Keratinocyte (primary cell): ENCODE data around the gene PDE11A. TPM values are rescaled to one million over a fixed set of nuclear protein-coding genes. Genes with fewer than 3 reads are reported as not detected.

Experiments
- DNase-seq: peaks from one replicate; pipeline ENCODE4 v3.0.0-alpha.2; 2011; ENCODE audit warnings: low read depth, missing footprints, low spot score
- FAIRE-seq: peaks from 2 replicates; lab custom pipeline; 2011; peaks lifted over from hg19 to GRCh38; lab: Jason Lieb, UNC
- H2AFZ ChIP-seq: 2 replicates; pipeline ENCODE4 v1.6.0; 2012; ENCODE audit warnings: low read length, control low read depth, inconsistent platforms; ENCODE audit not compliant: control insufficient read depth
- H3K27ac ChIP-seq: 2 replicates; pipeline ENCODE4 v1.5.1; 2011; ENCODE audit warnings: low read length; ENCODE audit not compliant: control insufficient read depth, insufficient read depth
- H3K27me3 ChIP-seq: 3 replicates; pipeline ENCODE4 v1.6.0; 2011; ENCODE audit warnings: low read length; ENCODE audit not compliant: control insufficient read depth, insufficient read depth; ENCODE audit errors: extremely low read depth
- H3K36me3 ChIP-seq, 2 experiments: 2 replicates in 1 of 2; 3 replicates in 1 of 2; pipeline ENCODE4 v1.5.1; 2011; ENCODE audit warnings: low read length in 2 of 2, mild to moderate bottlenecking in 1 of 2; ENCODE audit not compliant: control insufficient read depth in 2 of 2, insufficient read depth in 2 of 2; ENCODE audit errors: extremely low read depth in 1 of 2
- H3K4me1 ChIP-seq: 3 replicates; pipeline ENCODE4 v1.5.1; 2011; ENCODE audit warnings: low read length; ENCODE audit not compliant: control insufficient read depth, insufficient read depth; ENCODE audit errors: extremely low read depth
- H3K4me2 ChIP-seq: 3 replicates; pipeline ENCODE4 v1.6.0; 2011; ENCODE audit warnings: low read depth, low read length; ENCODE audit not compliant: control insufficient read depth, insufficient read depth; ENCODE audit errors: extremely low read depth
- H3K4me3 ChIP-seq, 3 experiments: fragments of 200-600 bp in 1 of 3; sonication (generic) in 1 of 3; 2 replicates in 2 of 3; 3 replicates in 1 of 3; pipeline ENCODE4 v1.5.1; 2011 to 2016; ENCODE audit warnings: low read length in 3 of 3, mild to moderate bottlenecking in 3 of 3, control low read depth in 2 of 3, inconsistent platforms in 1 of 3, low read depth in 1 of 3, mixed read lengths in 1 of 3, mixed run types in 1 of 3, moderate library complexity in 1 of 3; ENCODE audit not compliant: control insufficient read depth in 2 of 3, insufficient read depth in 2 of 3; ENCODE audit errors: extremely low read depth in 1 of 3
- H3K79me2 ChIP-seq: 2 replicates; pipeline ENCODE4 v1.6.0; 2012; ENCODE audit warnings: low read length; ENCODE audit not compliant: control insufficient read depth, insufficient read depth
- H3K9ac ChIP-seq: 3 replicates; pipeline ENCODE4 v1.6.0; 2011; ENCODE audit warnings: low read length; ENCODE audit not compliant: control insufficient read depth, insufficient read depth; ENCODE audit errors: extremely low read depth
- H3K9me1 ChIP-seq: 3 replicates; pipeline ENCODE4 v1.6.0; 2011; ENCODE audit warnings: low read length; ENCODE audit not compliant: control insufficient read depth, insufficient read depth; ENCODE audit errors: extremely low read depth
- H3K9me3 ChIP-seq: 2 replicates; pipeline ENCODE4 v1.5.1; 2012; ENCODE audit warnings: low read depth, low read length; ENCODE audit not compliant: control insufficient read depth
- H4K20me1 ChIP-seq: 3 replicates; pipeline ENCODE4 v1.6.0; 2011; ENCODE audit warnings: low read length; ENCODE audit not compliant: control insufficient read depth, insufficient read depth; ENCODE audit errors: extremely low read depth
- EZH2 ChIP-seq: IDR thresholded peaks from one replicate; pipeline ENCODE4 v1.6.1; 2012; ENCODE audit warnings: inconsistent platforms, mild to moderate bottlenecking, low read length, moderate library complexity
- dilution Hi-C: fragments of 300-500 bp; cut with MboI; formaldehyde crosslinking; loops from one replicate; pipeline ENCODE4 v1.7.0; 2020; ENCODE audit warnings: low sequenced_read_pairs; ENCODE audit not compliant: extremely low pct_ligation_motif_present
- polyA plus RNA-seq, 5 experiments: library from polyadenylated mRNA; depleted of rRNA in 3 of 5; stranded (reverse) in 3 of 5; stranded (forward) in 1 of 5; unstranded in 1 of 5; fragments of >200 nt; gene quantifications; 1 replicate in 1 of 5; 2 replicates in 3 of 5; 3 replicates in 1 of 5; pipeline versions ENCODE4 v1.2.1 to v1.2.3, GENCODE V29; 2011 to 2012; ENCODE audit warnings: missing spikeins in 2 of 5, low read depth in 1 of 5, low replicate concordance in 1 of 5
- TF ChIP-seq, protein P1 (sequence below), 3 experiments: IDR thresholded peaks in 1 of 3; conservative IDR thresholded peaks in 1 of 3; optimal IDR thresholded peaks in 1 of 3; 2 replicates in 2 of 3; 3 replicates in 1 of 3; pipeline versions ENCODE3 to v1.5.1; 2011; ENCODE audit warnings: low read length in 3 of 3, mild to moderate bottlenecking in 3 of 3, moderate library complexity in 2 of 3, control low read depth in 1 of 3, inconsistent platforms in 1 of 3; ENCODE audit not compliant: insufficient read depth in 2 of 3; ENCODE audit errors: extremely low read depth in 1 of 3

PDE11A gene
- polyA plus RNA-seq, 1 donor (not counting 4 experiments of a cell fraction or from before 2014, with no cell fraction given) = 0.01 TPM

GRCh38 chr2:177983183-177983788, 89.3 kb downstream of the PDE11A start:
- no peak overlapping the region for H3K4me2 ChIP-seq
- no peaks in the 10 kb centered on the region for H3K9me3 ChIP-seq
- TF ChIP-seq, protein P1, sequence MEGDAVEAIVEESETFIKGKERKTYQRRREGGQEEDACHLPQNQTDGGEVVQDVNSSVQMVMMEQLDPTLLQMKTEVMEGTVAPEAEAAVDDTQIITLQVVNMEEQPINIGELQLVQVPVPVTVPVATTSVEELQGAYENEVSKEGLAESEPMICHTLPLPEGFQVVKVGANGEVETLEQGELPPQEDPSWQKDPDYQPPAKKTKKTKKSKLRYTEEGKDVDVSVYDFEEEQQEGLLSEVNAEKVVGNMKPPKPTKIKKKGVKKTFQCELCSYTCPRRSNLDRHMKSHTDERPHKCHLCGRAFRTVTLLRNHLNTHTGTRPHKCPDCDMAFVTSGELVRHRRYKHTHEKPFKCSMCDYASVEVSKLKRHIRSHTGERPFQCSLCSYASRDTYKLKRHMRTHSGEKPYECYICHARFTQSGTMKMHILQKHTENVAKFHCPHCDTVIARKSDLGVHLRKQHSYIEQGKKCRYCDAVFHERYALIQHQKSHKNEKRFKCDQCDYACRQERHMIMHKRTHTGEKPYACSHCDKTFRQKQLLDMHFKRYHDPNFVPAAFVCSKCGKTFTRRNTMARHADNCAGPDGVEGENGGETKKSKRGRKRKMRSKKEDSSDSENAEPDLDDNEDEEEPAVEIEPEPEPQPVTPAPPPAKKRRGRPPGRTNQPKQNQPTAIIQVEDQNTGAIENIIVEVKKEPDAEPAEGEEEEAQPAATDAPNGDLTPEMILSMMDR (optimal IDR thresholded peaks at IDR 0.05 in 1 of 3, IDR thresholded peaks at IDR 0.05 in 1 of 3, conservative IDR thresholded peaks at IDR 0.05 in 1 of 3; ENCODE audit: extremely low read depth in 1 of 3, insufficient read depth in 2 of 3, low read length in 3 of 3) = peak; percentile 80 to 86 (median 83)
- no peak for TF ChIP-seq EZH2
- dilution Hi-C loops = no loop called here
- no peaks in the 10 kb centered on the region for H3K4me1 ChIP-seq
- no peaks in the 10 kb centered on the region for H3K9me1 ChIP-seq
- no peaks in the 10 kb centered on the region for H3K27me3 ChIP-seq
- DNase-seq (no peak), FAIRE-seq (peak; percentile 80)
- no peak overlapping the region for H3K27ac ChIP-seq
- no peaks in the 10 kb centered on the region for H3K36me3 ChIP-seq
- no peak overlapping the region for H3K4me3 ChIP-seq
- H2AFZ ChIP-seq = no peak overlapping the region
- no peak overlapping the region for H3K9ac ChIP-seq
- H4K20me1 ChIP-seq = no peaks in the 10 kb centered on the region
- H3K79me2 ChIP-seq = no peaks in the 10 kb centered on the region

GRCh38 chr2:177972782-177973181, 99.8 kb downstream of the PDE11A start:
- no peak overlapping the region for H3K27ac ChIP-seq
- FAIRE-seq (no peak), DNase-seq (no peak)
- no peak overlapping the region for H2AFZ ChIP-seq
- H3K79me2 ChIP-seq = no peaks in the 10 kb centered on the region
- no peak overlapping the region for H3K9ac ChIP-seq
- H3K9me1 ChIP-seq = no peaks in the 10 kb centered on the region
- H3K4me1 ChIP-seq = no peaks in the 10 kb centered on the region
- no peaks in the 10 kb centered on the region for H3K36me3 ChIP-seq
- no peaks in the 10 kb centered on the region for H4K20me1 ChIP-seq
- H3K4me3 ChIP-seq = no peak overlapping the region
- TF ChIP-seq, protein P1 (optimal IDR thresholded peaks at IDR 0.05 in 1 of 3, IDR thresholded peaks at IDR 0.05 in 1 of 3, conservative IDR thresholded peaks at IDR 0.05 in 1 of 3; ENCODE audit: extremely low read depth in 1 of 3, insufficient read depth in 2 of 3, low read length in 3 of 3) = no peak
- TF ChIP-seq EZH2 = no peak
- no peaks in the 10 kb centered on the region for H3K27me3 ChIP-seq
- H3K9me3 ChIP-seq = no peaks in the 10 kb centered on the region
- H3K4me2 ChIP-seq = no peak overlapping the region
- dilution Hi-C loops = no loop called here
